ENCODE measurements around the gene SLC35F3.

SLC35F3 gene

GRCh38 chr1:234258071-234258470, 353.6 kb downstream of the SLC35F3 start:
- no peak overlapping the region for H3K4me3 ChIP-seq (ENCODE audit: low read depth, low read length)
- DNase-seq (ENCODE audit: low read depth): no peak
- no peak for TF ChIP-seq CTCF (IDR thresholded peaks at IDR 0.05; ENCODE audit: insufficient read depth, low read depth, low read length, missing control alignments)

GRCh38 chr1:234260578-234260977, 356.1 kb downstream of the SLC35F3 start:
- H3K4me3 ChIP-seq (ENCODE audit: low read depth, low read length): no peak overlapping the region
- TF ChIP-seq CTCF (IDR thresholded peaks at IDR 0.05; ENCODE audit: insufficient read depth, low read depth, low read length, missing control alignments): no peak
- peak; percentile 23 for DNase-seq (ENCODE audit: low read depth)

- DNase-seq (ENCODE audit: low read depth): no peak
- no peak for TF ChIP-seq CTCF (IDR thresholded peaks at IDR 0.05; ENCODE audit: insufficient read depth, low read depth, low read length, missing control alignments)
- no peak overlapping the region for H3K4me3 ChIP-seq (ENCODE audit: low read depth, low read length)
These were observed 357.1 kb downstream of the SLC35F3 start for GRCh38 chr1:234261545-234261944.

GRCh38 chr1:234262007-234262753, 357.7 kb downstream of the SLC35F3 start:
- TF ChIP-seq CTCF (IDR thresholded peaks at IDR 0.05; ENCODE audit: insufficient read depth, low read depth, low read length, missing control alignments): no peak
- H3K4me3 ChIP-seq (ENCODE audit: low read depth, low read length): no peak overlapping the region

GRCh38 chr1:234262754-234263105, 358.3 kb downstream of the SLC35F3 start:
- no peak for DNase-seq (ENCODE audit: low read depth)
- TF ChIP-seq CTCF (IDR thresholded peaks at IDR 0.05; ENCODE audit: insufficient read depth, low read depth, low read length, missing control alignments): no peak
- H3K4me3 ChIP-seq (ENCODE audit: low read depth, low read length): no peak overlapping the region

More at GRCh38 chr1:234262007-234262753, 357.7 kb downstream of the SLC35F3 start:
- DNase-seq (ENCODE audit: low read depth): no peak

- TF ChIP-seq CTCF (IDR thresholded peaks at IDR 0.05; ENCODE audit: insufficient read depth, low read depth, low read length, missing control alignments): no peak
- no peak for DNase-seq (ENCODE audit: low read depth)
These were observed 360.4 kb downstream of the SLC35F3 start for GRCh38 chr1:234264832-234265231.

GRCh38 chr1:234265321-234265720, 360.8 kb downstream of the SLC35F3 start:
- no peak for TF ChIP-seq CTCF (IDR thresholded peaks at IDR 0.05; ENCODE audit: insufficient read depth, low read depth, low read length, missing control alignments)
- H3K4me3 ChIP-seq (ENCODE audit: low read depth, low read length): no peak overlapping the region
- no peak for DNase-seq (ENCODE audit: low read depth)

More at GRCh38 chr1:234264832-234265231, 360.4 kb downstream of the SLC35F3 start:
- H3K4me3 ChIP-seq (ENCODE audit: low read depth, low read length): no peak overlapping the region

Measured in GM12865 (cell line).